IMR-90 (cell line): ENCODE data around the gene TTC31. TPM values are rescaled to one million over a fixed set of nuclear protein-coding genes. Genes with fewer than 3 reads are reported as not detected.

Experiments
- ATAC-seq: fragments of 200-7000 bp; cut with Tn5 transposase; 2 replicates; pipeline ENCODE4 v1.9.1; 2020; ENCODE audit warnings: low read depth, mild to moderate bottlenecking, moderate library complexity
- BruUV-seq: library from RNA; stranded (reverse); fragments of 400-500 nt; replicated peaks from 2 replicates; lab custom pipeline; 2021; lab: Mats Ljungman, UMichigan
- CTCF ChIA-PET: fragments of 300-600 bp; formaldehyde crosslinking; extraction: SDS; loops from one replicate; lab custom pipeline; 2021; ENCODE audit warnings: antibody characterized with exemption; lab: Yijun Ruan, JAX
- POLR2A ChIA-PET: fragments of 300-600 bp; sonication (Branson Sonifier 250); formaldehyde crosslinking; loops from one replicate; lab custom pipeline; 2022; ENCODE audit warnings: antibody characterized with exemption; ENCODE audit not compliant: unreplicated experiment; lab: Charles Lee
- DNase-seq: peaks from one replicate; pipeline ENCODE4 v3.0.0; 2013
- H2AFZ ChIP-seq: replicated peaks from 2 replicates; pipeline ENCODE3; 2013; ENCODE audit warnings: low read length, mild to moderate bottlenecking; ENCODE audit not compliant: poor library complexity
- H2AK5ac ChIP-seq: 2 replicates; pipeline ENCODE4 v1.6.1; 2013; ENCODE audit warnings: low read depth, low read length, inconsistent platforms
- H2AK9ac ChIP-seq: replicated peaks from 2 replicates; pipeline ENCODE3; 2013; ENCODE audit warnings: mild to moderate bottlenecking, low read depth, low read length, moderate library complexity; ENCODE audit not compliant: poor library complexity
- H2BK120ac ChIP-seq: 2 replicates; pipeline ENCODE4 v1.6.1; 2013; ENCODE audit warnings: low read depth, low read length, inconsistent platforms
- H2BK15ac ChIP-seq: 3 replicates; pipeline ENCODE4 v1.6.1; 2013; ENCODE audit warnings: low read depth, low read length, inconsistent platforms
- H2BK20ac ChIP-seq: 2 replicates; pipeline ENCODE4 v1.6.1; 2013; ENCODE audit warnings: low read depth, mild to moderate bottlenecking, inconsistent platforms, low read length, moderate library complexity
- H2BK5ac ChIP-seq: 2 replicates; pipeline ENCODE4 v1.6.1; 2013; ENCODE audit warnings: mild to moderate bottlenecking, low read depth, low read length, inconsistent platforms; ENCODE audit not compliant: poor library complexity, severe bottlenecking
- H3K14ac ChIP-seq: replicated peaks from 2 replicates; pipeline ENCODE4 v1.6.1; 2013; ENCODE audit warnings: low read depth, low read length, inconsistent platforms
- H3K18ac ChIP-seq: 2 replicates; pipeline ENCODE4 v1.6.1; 2013; ENCODE audit warnings: low read depth, low read length, control low read depth
- H3K23ac ChIP-seq: 2 replicates; pipeline ENCODE4 v1.6.1; 2013; ENCODE audit warnings: low read depth, low read length, inconsistent platforms
- H3K27ac ChIP-seq: 2 replicates; pipeline ENCODE4 v1.5.1; 2013; ENCODE audit warnings: mild to moderate bottlenecking, control low read depth, low read length; ENCODE audit not compliant: insufficient read depth
- H3K27me3 ChIP-seq: 2 replicates; pipeline ENCODE4 v1.6.1; 2013; ENCODE audit warnings: low read length; ENCODE audit not compliant: control insufficient read depth, insufficient read depth
- H3K36me3 ChIP-seq: 2 replicates; pipeline ENCODE4 v1.6.1; 2013; ENCODE audit warnings: low read length, mixed read lengths; ENCODE audit not compliant: control insufficient read depth, insufficient read depth
- H3K4ac ChIP-seq: 2 replicates; pipeline ENCODE4 v1.6.1; 2013; ENCODE audit warnings: low read depth, low read length, inconsistent platforms
- H3K4me1 ChIP-seq: 2 replicates; pipeline ENCODE4 v1.6.1; 2013; ENCODE audit warnings: low read length, mixed read lengths; ENCODE audit not compliant: control insufficient read depth, insufficient read depth
- H3K4me2 ChIP-seq: 2 replicates; pipeline ENCODE4 v1.6.1; 2013; ENCODE audit warnings: low read depth, mild to moderate bottlenecking, control low read depth, low read length, moderate library complexity
- H3K4me3 ChIP-seq: 2 replicates; pipeline ENCODE4 v1.5.1; 2013; ENCODE audit warnings: low read depth, mild to moderate bottlenecking, control low read depth, low read length, moderate library complexity; ENCODE audit not compliant: insufficient read depth
- H3K56ac ChIP-seq: 2 replicates; pipeline ENCODE4 v1.6.1; 2013; ENCODE audit warnings: low read length, inconsistent platforms; ENCODE audit not compliant: insufficient read depth; ENCODE audit errors: extremely low read depth
- H3K79me1 ChIP-seq, 2 experiments: 2 replicates each; pipeline ENCODE4 v1.6.1; 2013; ENCODE audit warnings: low read length in 2 of 2, inconsistent platforms in 1 of 2, low read depth in 1 of 2
- H3K9ac ChIP-seq: 2 replicates; pipeline ENCODE4 v1.6.1; 2013; ENCODE audit warnings: low read depth, low read length, control low read depth
- H3K9me1 ChIP-seq: 2 replicates; pipeline ENCODE4 v1.6.1; 2013; ENCODE audit warnings: low read length, inconsistent platforms; ENCODE audit not compliant: insufficient read depth
- H3K9me3 ChIP-seq: 2 replicates; pipeline ENCODE4 v1.6.1; 2013; ENCODE audit warnings: low read length; ENCODE audit not compliant: control insufficient read depth, insufficient read depth
- H4K20me1 ChIP-seq: 2 replicates; pipeline ENCODE4 v1.6.1; 2013; ENCODE audit warnings: low read length, inconsistent platforms; ENCODE audit not compliant: insufficient read depth
- H4K5ac ChIP-seq: 2 replicates; pipeline ENCODE4 v1.6.1; 2013; ENCODE audit warnings: mild to moderate bottlenecking, low read depth, low read length, control low read depth
- H4K8ac ChIP-seq, 2 experiments: 2 replicates each; pipeline ENCODE4 v1.6.1; 2013; ENCODE audit warnings: low read depth in 2 of 2, low read length in 2 of 2, control low read depth in 1 of 2, inconsistent platforms in 1 of 2
- H4K91ac ChIP-seq: 2 replicates; pipeline ENCODE4 v1.6.1; 2013; ENCODE audit warnings: low read depth, low read length, inconsistent platforms; ENCODE audit not compliant: insufficient read depth
- CEBPB ChIP-seq: IDR thresholded peaks from 2 replicates; pipeline ENCODE4 v1.6.1; 2012; ENCODE audit warnings: low read depth, low read length, improper control_type of control experiment
- FOS ChIP-seq: fragments of 150-350 bp; IDR thresholded peaks from 2 replicates; pipeline ENCODE4 v1.6.1; 2016; ENCODE audit warnings: low read depth, low read length
- MAFK ChIP-seq: IDR thresholded peaks from 2 replicates; pipeline ENCODE4 v1.6.1; 2012; ENCODE audit warnings: low read depth, low read length, improper control_type of control experiment
- MAZ ChIP-seq: IDR thresholded peaks from 2 replicates; pipeline ENCODE4 v1.6.1; 2012; ENCODE audit warnings: low read depth, mild to moderate bottlenecking, low read length, improper control_type of control experiment, moderate library complexity, borderline replicate concordance
- MXI1 ChIP-seq: IDR thresholded peaks from 2 replicates; pipeline ENCODE4 v1.6.1; 2012; ENCODE audit warnings: low read depth, mild to moderate bottlenecking, low read length, moderate library complexity, borderline replicate concordance
- RCOR1 ChIP-seq: IDR thresholded peaks from 2 replicates; pipeline ENCODE4 v1.6.1; 2012; ENCODE audit warnings: mild to moderate bottlenecking, low read length, improper control_type of control experiment; ENCODE audit not compliant: insufficient replicate concordance
- RFX5 ChIP-seq: IDR thresholded peaks from 2 replicates; pipeline ENCODE4 v1.8.0; 2012; ENCODE audit warnings: low read depth, mild to moderate bottlenecking, low read length, moderate library complexity
- SMC3 ChIP-seq: fragments of 150-350 bp; IDR thresholded peaks from 2 replicates; pipeline ENCODE4 v1.6.1; 2016; ENCODE audit warnings: low read depth, mild to moderate bottlenecking, antibody characterized with exemption, low read length, moderate library complexity
- USF2 ChIP-seq: fragments of 150-350 bp; IDR thresholded peaks from 2 replicates; pipeline ENCODE4 v1.6.1; 2017; ENCODE audit warnings: mild to moderate bottlenecking, antibody characterized with exemption, low read length, low read depth
- WGBS, 2 experiments: methylation state at CpG; one replicate each; pipeline versions ENCODE4 v1.1.5 to v1.1.7; 2013; ENCODE audit warnings: missing lambda C conversion rate in 2 of 2; ENCODE audit not compliant: insufficient read length in 1 of 2; ENCODE audit errors: extremely low coverage in 2 of 2; 5-methylcytosine and 5-hydroxymethylcytosine counted together
- dilution Hi-C: fragments of 300-500 bp; cut with HindIII; formaldehyde crosslinking; loops from one replicate; pipeline ENCODE4 v1.14.3; 2018; ENCODE audit warnings: low sequenced_read_pairs; ENCODE audit not compliant: unreplicated experiment
- in situ Hi-C: fragments of 300-500 bp; cut with MboI; formaldehyde crosslinking; loops from 3 replicates; pipeline ENCODE4 v1.14.3; 2019; ENCODE audit warnings: low sequenced_read_pairs, inconsistent platforms, mixed read lengths
- intact Hi-C: fragments of 100-400 bp; cut with micrococcal nuclease; formaldehyde crosslinking; loops from 2 replicates; pipeline ENCODE4 v1.10.0; 2022
- polyA plus RNA-seq, 3 experiments: library from polyadenylated mRNA; depleted of rRNA; stranded (reverse); fragments of >200 nt; gene quantifications; 2 replicates each; pipeline ENCODE4 v1.2.3, GENCODE V29; 2012; ENCODE audit warnings: low replicate concordance in 1 of 3
- total RNA-seq: library from RNA; depleted of rRNA; stranded (reverse); fragments of >200 nt; gene quantifications from 2 replicates; pipeline ENCODE4 v1.2.3, GENCODE V29; 2012
- TF ChIP-seq, protein P1 (sequence below): conservative IDR thresholded peaks from 2 replicates; pipeline ENCODE4 v1.5.1; 2012; ENCODE audit warnings: mild to moderate bottlenecking, low read depth, low read length, improper control_type of control experiment

The TTC31 gene
- total and polyA plus RNA-seq, 2 of the 4 experiments (the other 2 are of a cell fraction): 6.3 to 18.8 TPM

DNA sequence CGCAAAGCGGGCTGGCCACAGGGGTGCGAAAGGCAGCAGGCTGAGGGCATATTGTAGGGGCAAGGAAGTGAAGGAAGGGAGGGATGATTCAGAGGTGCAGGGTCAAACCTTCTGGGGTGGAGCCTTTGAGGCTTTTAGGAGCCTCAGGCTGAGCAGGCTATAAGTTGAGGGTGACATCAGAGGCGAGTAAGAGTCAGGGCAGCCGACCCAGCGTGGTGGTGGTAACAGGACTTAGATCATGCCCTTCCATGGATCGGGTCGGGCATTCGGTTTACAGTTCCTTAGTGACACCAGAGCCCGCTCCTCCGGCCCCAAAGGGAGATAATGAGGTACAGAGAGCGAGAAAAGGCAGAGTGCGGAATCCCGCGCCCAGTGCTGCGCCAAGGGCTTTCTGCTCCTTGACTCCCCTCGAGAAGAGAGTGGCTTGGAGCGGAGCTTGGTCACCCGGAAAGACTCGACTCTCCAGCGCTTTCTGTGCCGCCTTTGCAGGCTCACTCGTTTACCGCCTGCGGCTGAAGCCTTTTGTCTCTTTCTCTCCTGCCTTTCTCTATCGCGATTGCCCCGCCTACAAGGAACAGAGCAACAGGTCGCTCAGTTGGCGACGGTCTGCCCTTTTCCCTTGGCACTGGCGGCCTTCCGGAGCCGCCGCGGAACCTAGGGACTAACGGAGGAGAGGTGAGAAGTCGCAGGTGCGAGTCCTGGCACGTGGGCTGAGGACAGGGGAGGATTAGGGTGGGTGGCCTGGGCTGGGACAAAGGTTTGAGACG, 15.8 kb downstream of the TTC31 start:
- peaks cover 0 to 11% of the 10 kb centered on the region in 2 experiments; a peak in 2 of 4 replicates for H3K79me1 ChIP-seq
- H3K4me1 ChIP-seq: peaks cover 13% of the 10 kb centered on the region
- BruUV-seq: no TSS peak
- H3K14ac ChIP-seq: no peak overlapping the region
- in situ Hi-C loops (loop anchor here (25.0 kb wide), 1 partner anchor 364 kb away; no protein-coding TSS in a partner anchor), dilution Hi-C loops (no loop called here), intact Hi-C loops (no loop called here)
- H3K4me2 ChIP-seq: peak overlapping the region; percentile 74
- WGBS, 2 experiments: 11% methylated on average over 18 of the region's 41 CpGs; no CpG with 5 or more reads in 1 of the 2 experiments
- no peak overlapping the region for H2BK5ac ChIP-seq
- no peak overlapping the region for H3K23ac ChIP-seq
- H3K9me3 ChIP-seq: no peaks in the 10 kb centered on the region
- no peak for DNase-seq
- H4K20me1 ChIP-seq: no peaks in the 10 kb centered on the region
- no peak overlapping the region for H2BK20ac ChIP-seq
- H3K56ac ChIP-seq: no peak overlapping the region
- peak; percentile 18; the same call in 1 of the 2 replicates for ATAC-seq
- peak overlapping the region; percentile 12; the same call in 1 of the 2 replicates for H3K4me3 ChIP-seq
- no peak overlapping the region for H4K5ac ChIP-seq
- no peak overlapping the region for H2BK15ac ChIP-seq
- no peak overlapping the region for H4K91ac ChIP-seq
- CTCF ChIA-PET: interaction anchor here (0.6 to 0.7 kb wide), 2 partner anchors 12 to 89 kb away, joined by 3 to 8 read pairs; no protein-coding TSS in a partner anchor
- TF ChIP-seq SMC3 (no peak), RCOR1 (no peak), FOS (no peak), MAZ (no peak), USF2 (no peak), MAFK (no peak), RFX5 (no peak), CEBPB (no peak), MXI1 (no peak)
- TF ChIP-seq, protein P1, sequence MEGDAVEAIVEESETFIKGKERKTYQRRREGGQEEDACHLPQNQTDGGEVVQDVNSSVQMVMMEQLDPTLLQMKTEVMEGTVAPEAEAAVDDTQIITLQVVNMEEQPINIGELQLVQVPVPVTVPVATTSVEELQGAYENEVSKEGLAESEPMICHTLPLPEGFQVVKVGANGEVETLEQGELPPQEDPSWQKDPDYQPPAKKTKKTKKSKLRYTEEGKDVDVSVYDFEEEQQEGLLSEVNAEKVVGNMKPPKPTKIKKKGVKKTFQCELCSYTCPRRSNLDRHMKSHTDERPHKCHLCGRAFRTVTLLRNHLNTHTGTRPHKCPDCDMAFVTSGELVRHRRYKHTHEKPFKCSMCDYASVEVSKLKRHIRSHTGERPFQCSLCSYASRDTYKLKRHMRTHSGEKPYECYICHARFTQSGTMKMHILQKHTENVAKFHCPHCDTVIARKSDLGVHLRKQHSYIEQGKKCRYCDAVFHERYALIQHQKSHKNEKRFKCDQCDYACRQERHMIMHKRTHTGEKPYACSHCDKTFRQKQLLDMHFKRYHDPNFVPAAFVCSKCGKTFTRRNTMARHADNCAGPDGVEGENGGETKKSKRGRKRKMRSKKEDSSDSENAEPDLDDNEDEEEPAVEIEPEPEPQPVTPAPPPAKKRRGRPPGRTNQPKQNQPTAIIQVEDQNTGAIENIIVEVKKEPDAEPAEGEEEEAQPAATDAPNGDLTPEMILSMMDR: no peak
- H2BK120ac ChIP-seq: no peak overlapping the region
- peaks cover 3% of the 10 kb centered on the region; the same call in 1 of the 2 replicates for H3K36me3 ChIP-seq
- POLR2A ChIA-PET: no interaction called here
- H3K27ac ChIP-seq: no peak overlapping the region
- H3K18ac ChIP-seq: no peak overlapping the region
- H3K9me1 ChIP-seq: no peaks in the 10 kb centered on the region
- H4K8ac ChIP-seq: no peak overlapping the region; a peak in 1 of 4 replicates
- no peak overlapping the region for H3K4ac ChIP-seq
- no peak overlapping the region for H2AK5ac ChIP-seq
- H3K9ac ChIP-seq: no peak overlapping the region
- H2AFZ ChIP-seq: peak overlapping the region; percentile 76
- peaks cover 38% of the 10 kb centered on the region for H3K27me3 ChIP-seq
- H2AK9ac ChIP-seq: no peak overlapping the region
